Colonic mucosa (tissue), 4 donors: Measurements from ENCODE around the gene NID1. TPM values are rescaled to one million over a fixed set of nuclear protein-coding genes. Genes with fewer than 3 reads are reported as not detected.

ENCODE experiments used
- DNase-seq: peaks from one replicate; pipeline ENCODE4 v3.0.0-alpha.2; 2020
- H3K27ac ChIP-seq: fragments of 200-600 bp; one replicate; pipeline ENCODE4 v1.8.0; 2021
- H3K27me3 ChIP-seq: fragments of 200-600 bp; one replicate; pipeline ENCODE4 v1.8.0; 2021
- H3K36me3 ChIP-seq: fragments of 200-600 bp; one replicate; pipeline ENCODE4 v1.8.0; 2021
- H3K4me1 ChIP-seq: fragments of 200-600 bp; one replicate; pipeline ENCODE4 v1.8.0; 2021; ENCODE audit warnings: mild to moderate bottlenecking
- H3K4me3 ChIP-seq: fragments of 200-600 bp; one replicate; pipeline ENCODE4 v1.8.0; 2021
- H3K9ac ChIP-seq, 2 donors: one replicate each; pipeline ENCODE4 v1.7.0; 2013; ENCODE audit warnings: control low read depth in 2 of 2, low read depth in 2 of 2, low read length in 2 of 2
- H3K9me3 ChIP-seq: fragments of 200-600 bp; one replicate; pipeline ENCODE4 v1.8.0; 2021
- intact Hi-C: fragments of 100-400 bp; cut with DNase I; formaldehyde crosslinking; loops from one replicate; pipeline ENCODE4 v1.14.1; 2022
- total RNA-seq, 2 donors: library from RNA; stranded (reverse); fragmentation: NEBNext Ultra II Directional in 1 of 2; extraction: Animal tissue kit (Norgen Biotek cat#: 25700) in 1 of 2; gene quantifications; one replicate each; pipeline ENCODE4 v1.2.1, GENCODE V29; 2021
- TF ChIP-seq, protein P1 (sequence below): fragments of 200-600 bp; IDR thresholded peaks from one replicate; pipeline ENCODE4 v1.8.0; 2022; ENCODE audit warnings: antibody characterized with exemption, mild to moderate bottlenecking
- donor health status: healthy.
- donor health status: DM: no; HTN: no; CAD: no.
- donor health status: DM: no; HTN: no; CAD: no.

The NID1 gene
- total RNA-seq, 2 donors from 2014 or later = 8.8 to 25.5 TPM

DNA sequence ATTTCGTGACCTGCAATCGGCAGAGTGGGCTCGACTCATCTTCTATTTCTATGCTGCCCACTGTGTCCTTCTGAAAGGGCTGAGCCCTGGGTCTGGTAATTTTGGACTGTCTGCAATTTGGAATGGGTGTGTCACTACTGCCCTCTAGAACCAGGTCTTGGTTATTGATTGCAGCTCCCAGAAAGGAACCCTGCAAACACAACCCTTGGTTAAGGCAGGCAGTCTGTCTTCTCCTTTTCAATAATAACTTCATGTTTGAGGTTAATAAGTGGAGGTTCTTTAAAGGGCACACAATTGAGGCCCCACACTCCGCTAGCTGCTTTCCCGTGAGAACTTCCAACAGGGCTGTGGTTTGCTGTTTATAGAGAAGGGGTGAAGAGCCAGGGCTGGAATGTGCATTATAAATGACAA is 118.3 kb downstream of the NID1 start:
- H3K9me3 ChIP-seq = no peaks in the 10 kb centered on the region
- H3K4me1 ChIP-seq = no peaks in the 10 kb centered on the region
- TF ChIP-seq, protein P1, sequence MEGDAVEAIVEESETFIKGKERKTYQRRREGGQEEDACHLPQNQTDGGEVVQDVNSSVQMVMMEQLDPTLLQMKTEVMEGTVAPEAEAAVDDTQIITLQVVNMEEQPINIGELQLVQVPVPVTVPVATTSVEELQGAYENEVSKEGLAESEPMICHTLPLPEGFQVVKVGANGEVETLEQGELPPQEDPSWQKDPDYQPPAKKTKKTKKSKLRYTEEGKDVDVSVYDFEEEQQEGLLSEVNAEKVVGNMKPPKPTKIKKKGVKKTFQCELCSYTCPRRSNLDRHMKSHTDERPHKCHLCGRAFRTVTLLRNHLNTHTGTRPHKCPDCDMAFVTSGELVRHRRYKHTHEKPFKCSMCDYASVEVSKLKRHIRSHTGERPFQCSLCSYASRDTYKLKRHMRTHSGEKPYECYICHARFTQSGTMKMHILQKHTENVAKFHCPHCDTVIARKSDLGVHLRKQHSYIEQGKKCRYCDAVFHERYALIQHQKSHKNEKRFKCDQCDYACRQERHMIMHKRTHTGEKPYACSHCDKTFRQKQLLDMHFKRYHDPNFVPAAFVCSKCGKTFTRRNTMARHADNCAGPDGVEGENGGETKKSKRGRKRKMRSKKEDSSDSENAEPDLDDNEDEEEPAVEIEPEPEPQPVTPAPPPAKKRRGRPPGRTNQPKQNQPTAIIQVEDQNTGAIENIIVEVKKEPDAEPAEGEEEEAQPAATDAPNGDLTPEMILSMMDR = no peak
- intact Hi-C loops = no loop called here
- H3K36me3 ChIP-seq = no peaks in the 10 kb centered on the region
- H3K4me3 ChIP-seq = no peak overlapping the region
- DNase-seq = peak; percentile 16
- no peak overlapping the region for H3K27ac ChIP-seq
- H3K9ac ChIP-seq = no peak overlapping the region
- no peaks in the 10 kb centered on the region for H3K27me3 ChIP-seq

DNA sequence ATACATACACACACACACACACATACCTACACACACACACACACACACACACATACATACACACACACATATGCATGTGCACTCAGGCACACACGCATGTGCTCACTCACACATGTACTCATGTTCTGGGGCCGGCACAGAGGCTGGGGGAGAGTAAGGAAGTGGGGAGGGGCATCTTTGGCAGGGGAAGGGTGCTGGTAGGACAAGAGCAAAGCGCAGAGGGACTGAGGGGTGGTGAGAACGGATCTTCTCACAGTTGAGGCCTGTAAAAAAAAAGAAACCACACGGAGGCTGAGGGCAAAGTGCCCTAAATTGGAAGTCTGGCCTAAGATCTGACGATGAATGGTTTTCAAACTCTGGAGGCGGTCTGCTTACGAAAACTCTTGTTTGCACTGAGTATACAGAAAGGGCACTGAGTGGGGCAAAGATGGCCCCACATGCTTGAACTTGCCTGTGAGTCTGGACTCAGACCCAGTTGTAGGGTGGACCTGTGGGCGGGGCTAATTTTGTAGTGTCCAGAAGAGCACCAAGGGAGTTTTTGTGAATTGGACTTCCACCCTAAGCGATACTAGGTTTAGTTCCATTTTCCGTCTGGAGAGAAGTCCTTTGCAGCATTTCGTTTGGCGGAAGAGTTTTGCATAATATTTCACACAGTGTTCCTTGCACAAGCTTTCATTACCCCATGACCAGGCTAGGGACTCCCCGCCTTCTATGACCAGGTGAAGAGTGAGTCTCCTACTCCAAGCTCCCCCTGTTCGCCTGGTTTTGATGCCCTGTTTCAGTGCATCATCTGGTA is 118.9 kb downstream of the NID1 start:
- intact Hi-C loops = no loop called here
- H3K36me3 ChIP-seq = no peaks in the 10 kb centered on the region
- H3K27ac ChIP-seq = no peak overlapping the region
- H3K9me3 ChIP-seq = no peaks in the 10 kb centered on the region
- no peaks in the 10 kb centered on the region for H3K4me1 ChIP-seq
- TF ChIP-seq, protein P1 = no peak
- peak; percentile 17 for DNase-seq
- H3K9ac ChIP-seq = no peak overlapping the region
- H3K4me3 ChIP-seq = no peak overlapping the region
- H3K27me3 ChIP-seq = no peaks in the 10 kb centered on the region

DNA sequence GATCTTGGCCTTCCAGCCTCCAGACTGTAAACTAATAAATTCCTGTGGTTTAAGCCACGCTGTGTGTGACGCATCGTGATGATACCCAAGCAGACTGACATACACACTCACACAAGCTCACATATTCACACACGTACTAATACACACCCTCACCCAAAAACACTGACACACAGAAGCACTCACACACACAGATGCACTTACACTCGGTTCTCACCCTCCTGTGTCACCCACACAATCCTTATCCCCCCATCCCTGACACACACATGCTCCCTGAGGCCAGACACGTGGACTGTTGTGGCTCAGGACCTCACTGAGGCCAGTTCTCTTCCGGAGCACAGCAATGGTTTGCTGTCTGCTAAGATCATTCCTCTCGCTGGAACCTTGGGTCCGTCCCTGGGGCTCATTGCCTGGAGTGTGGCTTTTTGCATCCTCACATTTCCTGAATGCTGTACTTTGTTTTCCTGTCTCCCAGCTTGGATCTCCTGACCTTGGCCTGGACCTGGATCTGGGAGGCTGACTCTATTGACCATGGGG is 121.2 kb downstream of the NID1 start:
- Histone ChIP-seq H3K27ac (no peak overlapping the region), H3K4me1 (no peaks in the 10 kb centered on the region), H3K9me3 (no peaks in the 10 kb centered on the region), H3K4me3 (no peak overlapping the region), H3K27me3 (no peaks in the 10 kb centered on the region), H3K9ac (no peak overlapping the region), H3K36me3 (no peaks in the 10 kb centered on the region)
- intact Hi-C loops = no loop called here
- TF ChIP-seq, protein P1 = no peak
- no peak for DNase-seq

GRCh38 chr1:235942979-235943575 is 121.8 kb downstream of the NID1 start:
- Histone ChIP-seq H3K9me3 (no peaks in the 10 kb centered on the region), H3K36me3 (no peaks in the 10 kb centered on the region), H3K4me3 (no peak overlapping the region), H3K27ac (no peak overlapping the region), H3K4me1 (no peaks in the 10 kb centered on the region), H3K27me3 (no peaks in the 10 kb centered on the region), H3K9ac (no peak overlapping the region)
- TF ChIP-seq, protein P1 = no peak
- DNase-seq = peak; percentile 3
- intact Hi-C loops = no loop called here

DNA sequence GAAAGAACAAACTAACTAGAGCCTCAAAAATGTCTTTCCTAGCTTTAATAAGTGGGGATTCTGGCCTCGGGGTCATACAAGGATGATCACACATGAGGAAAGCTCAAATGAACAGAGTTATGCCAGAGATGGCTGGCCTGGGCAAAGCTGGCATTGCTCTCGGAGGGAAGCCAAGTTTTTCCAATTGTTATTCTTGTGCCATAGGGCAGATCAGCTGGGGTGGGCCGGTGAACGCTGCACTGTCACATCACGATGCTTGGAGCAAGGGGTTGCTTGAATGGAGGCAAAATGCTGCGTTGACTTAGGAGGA is 122.3 kb downstream of the NID1 start:
- Histone ChIP-seq H3K27me3 (no peaks in the 10 kb centered on the region), H3K27ac (no peak overlapping the region), H3K9ac (no peak overlapping the region), H3K36me3 (no peaks in the 10 kb centered on the region), H3K9me3 (no peaks in the 10 kb centered on the region), H3K4me1 (no peaks in the 10 kb centered on the region), H3K4me3 (no peak overlapping the region)
- TF ChIP-seq, protein P1 = no peak
- DNase-seq = no peak
- intact Hi-C loops = no loop called here
